Urinary bladder (tissue), 4 donors: ENCODE results near the gene GOSR2. TPM values are rescaled to one million over a fixed set of nuclear protein-coding genes. Genes with fewer than 3 reads are reported as not detected.

ENCODE experiments used
- DNase-seq: peaks from one replicate; pipeline ENCODE4 v3.0.0-alpha.2; 2015; ENCODE audit errors: extremely low spot score
- H3K27ac ChIP-seq: one replicate; pipeline ENCODE4 v1.5.1; 2013; ENCODE audit warnings: low read depth, mild to moderate bottlenecking, moderate library complexity
- H3K36me3 ChIP-seq: one replicate; pipeline ENCODE4 v1.6.1; 2013; ENCODE audit warnings: mild to moderate bottlenecking, moderate library complexity; ENCODE audit not compliant: insufficient read depth
- H3K4me1 ChIP-seq: one replicate; pipeline ENCODE4 v1.6.1; 2013; ENCODE audit warnings: mild to moderate bottlenecking, moderate library complexity; ENCODE audit not compliant: insufficient read depth
- H3K4me3 ChIP-seq: one replicate; pipeline ENCODE4 v1.5.1; 2013; ENCODE audit warnings: low read depth, low read length
- WGBS: extraction: QIAGEN DNeasy Blood & Tissue Kit; methylation state at CpG from one replicate; pipeline ENCODE4 v1.1.7; 2013; 5-methylcytosine and 5-hydroxymethylcytosine counted together
- polyA plus RNA-seq: library from polyadenylated mRNA; stranded (reverse); fragments of 200-250 nt; gene quantifications from one replicate; pipeline ENCODE4 v1.2.3, GENCODE V29; 2013
- total RNA-seq: library from RNA; depleted of rRNA; stranded (reverse); fragments of >200 nt; gene quantifications from one replicate; pipeline ENCODE4 v1.2.3, GENCODE V29; 2014
- donor health status: healthy with polysubstance abuse.
- donor health status: healthy.

Gene GOSR2
- total and polyA plus RNA-seq, 2 donors = 34.4 to 45.9 TPM

- no peak overlapping the region for H3K27ac ChIP-seq
- WGBS = 55% methylated on average over 10 of the region's 10 CpGs
- no peaks in the 10 kb centered on the region for H3K4me1 ChIP-seq
- no peaks in the 10 kb centered on the region for H3K36me3 ChIP-seq
- no peak overlapping the region for H3K4me3 ChIP-seq
- DNase-seq = no peak
Measured at GRCh38 chr17:46885415-46886309, 37.3 kb upstream of the GOSR2 start.

- no peak overlapping the region for H3K27ac ChIP-seq
- H3K36me3 ChIP-seq = no peaks in the 10 kb centered on the region
- no peak overlapping the region for H3K4me3 ChIP-seq
- H3K4me1 ChIP-seq = no peaks in the 10 kb centered on the region
- DNase-seq = no peak
- 90% methylated on average over 1 of the region's 1 CpG for WGBS
Measured at GRCh38 chr17:46886310-46886663, 36.7 kb upstream of the GOSR2 start.

DNA sequence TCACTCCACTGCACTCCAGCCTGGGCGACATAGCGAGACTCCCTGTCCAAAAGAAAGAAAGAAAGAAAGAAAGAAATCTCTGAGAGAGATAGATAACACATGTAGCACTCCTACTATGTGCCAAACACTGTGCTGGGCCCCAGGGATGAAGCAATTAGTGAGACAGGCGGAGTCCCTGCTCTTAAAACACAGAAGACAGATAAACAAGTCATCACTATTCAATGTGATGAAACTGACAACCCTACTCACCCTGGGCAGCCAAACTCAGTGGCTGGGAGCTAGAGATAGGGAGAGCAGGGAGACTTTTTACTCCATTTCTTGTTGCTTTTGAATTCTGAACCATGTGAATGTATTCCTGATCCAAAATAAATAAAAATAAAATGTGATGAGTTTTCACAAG lies 35.2 kb upstream of the GOSR2 start:
- no peaks in the 10 kb centered on the region for H3K4me1 ChIP-seq
- no peaks in the 10 kb centered on the region for H3K36me3 ChIP-seq
- H3K4me3 ChIP-seq = no peak overlapping the region
- no peak overlapping the region for H3K27ac ChIP-seq
- 79% methylated on average over 3 of the region's 3 CpGs for WGBS
- no peak for DNase-seq

DNA sequence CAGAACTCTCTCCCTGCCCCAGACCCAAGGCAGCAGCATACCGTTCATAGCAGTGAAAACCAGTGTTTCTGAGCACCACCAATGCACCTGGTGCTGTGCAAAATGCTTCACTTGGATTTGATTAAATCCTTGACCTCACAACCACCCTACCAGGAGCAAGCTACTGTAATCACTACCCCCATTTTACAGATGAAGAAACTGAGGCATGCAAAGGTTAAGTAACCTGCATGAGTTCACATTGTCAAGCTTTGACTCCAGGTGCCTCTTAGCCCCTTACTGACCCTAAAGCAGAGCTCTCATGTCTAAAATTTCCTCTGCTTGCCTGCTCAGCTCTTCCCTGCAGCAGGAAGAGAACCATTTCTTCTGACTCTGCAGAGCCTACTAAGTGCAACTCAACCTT lies 34.2 kb upstream of the GOSR2 start:
- no peak for DNase-seq
- Histone ChIP-seq H3K27ac (no peak overlapping the region), H3K4me1 (no peaks in the 10 kb centered on the region), H3K4me3 (no peak overlapping the region), H3K36me3 (no peaks in the 10 kb centered on the region)
- WGBS = 73% methylated on average over 1 of the region's 1 CpG

- H3K36me3 ChIP-seq = no peaks in the 10 kb centered on the region
- WGBS = 74% methylated on average over 4 of the region's 4 CpGs
- H3K27ac ChIP-seq = no peak overlapping the region
- no peaks in the 10 kb centered on the region for H3K4me1 ChIP-seq
- no peak for DNase-seq
- no peak overlapping the region for H3K4me3 ChIP-seq
Measured at GRCh38 chr17:46889519-46889918, 33.4 kb upstream of the GOSR2 start.

GRCh38 chr17:46889992-46890564 lies 32.9 kb upstream of the GOSR2 start:
- 45% methylated on average over 13 of the region's 13 CpGs for WGBS
- H3K36me3 ChIP-seq = no peaks in the 10 kb centered on the region
- H3K4me3 ChIP-seq = no peak overlapping the region
- H3K27ac ChIP-seq = no peak overlapping the region
- H3K4me1 ChIP-seq = no peaks in the 10 kb centered on the region
- no peak for DNase-seq

DNA sequence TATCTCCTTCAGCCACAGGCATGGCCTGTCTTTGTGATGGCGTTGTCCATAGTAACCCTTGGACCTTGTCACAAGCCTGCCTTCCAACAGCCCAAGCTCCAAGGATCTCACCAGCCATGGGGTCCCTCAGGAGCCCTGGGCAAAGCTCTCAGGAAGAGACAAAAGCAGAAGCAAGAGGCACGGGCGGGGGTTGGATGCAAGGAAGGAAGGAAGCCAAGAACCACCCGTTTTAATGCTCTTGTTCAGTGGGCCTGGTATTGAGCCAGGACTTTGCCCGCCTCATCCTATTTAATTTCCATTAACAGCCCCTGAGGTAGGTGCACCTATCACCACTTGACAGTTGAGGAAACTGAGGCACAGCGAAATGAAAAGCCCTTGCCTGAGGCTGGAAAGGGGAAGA lies 32.3 kb upstream of the GOSR2 start:
- Histone ChIP-seq H3K4me3 (no peak overlapping the region), H3K36me3 (no peaks in the 10 kb centered on the region), H3K4me1 (no peaks in the 10 kb centered on the region), H3K27ac (no peak overlapping the region)
- 63% methylated on average over 6 of the region's 6 CpGs for WGBS
- DNase-seq = no peak

- no peak overlapping the region for H3K4me3 ChIP-seq
- no peaks in the 10 kb centered on the region for H3K4me1 ChIP-seq
- no peak for DNase-seq
- no peak overlapping the region for H3K27ac ChIP-seq
- no peaks in the 10 kb centered on the region for H3K36me3 ChIP-seq
- WGBS = 64% methylated on average over 4 of the region's 4 CpGs
Measured at GRCh38 chr17:46892192-46892703, 30.7 kb upstream of the GOSR2 start.

DNA sequence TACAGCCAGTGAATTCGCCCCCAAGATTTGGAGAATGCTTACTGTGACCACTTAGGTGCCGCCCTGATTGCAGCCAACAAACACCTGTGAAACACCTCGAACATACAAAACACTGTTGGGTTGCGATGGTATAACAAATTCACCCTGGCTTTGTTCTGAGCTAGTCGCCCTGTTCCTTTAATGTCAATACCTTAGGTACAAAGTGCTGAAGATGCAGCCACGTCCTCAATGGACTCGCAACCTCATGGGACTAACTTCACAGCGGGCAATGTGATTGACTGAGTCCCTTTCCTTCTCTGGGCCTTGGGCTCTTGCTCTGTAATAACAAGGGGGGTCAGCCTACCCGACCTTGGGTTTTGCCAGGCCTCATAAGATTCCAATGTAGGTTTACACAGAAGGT lies 28.9 kb upstream of the GOSR2 start:
- H3K36me3 ChIP-seq = no peaks in the 10 kb centered on the region
- WGBS = 81% methylated on average over 9 of the region's 9 CpGs
- H3K4me1 ChIP-seq = no peaks in the 10 kb centered on the region
- H3K4me3 ChIP-seq = no peak overlapping the region
- no peak for DNase-seq
- H3K27ac ChIP-seq = no peak overlapping the region

- 30% methylated on average over 29 of the region's 29 CpGs for WGBS
- no peaks in the 10 kb centered on the region for H3K4me1 ChIP-seq
- no peak for DNase-seq
- H3K27ac ChIP-seq = no peak overlapping the region
- H3K4me3 ChIP-seq = no peak overlapping the region
- no peaks in the 10 kb centered on the region for H3K36me3 ChIP-seq
Measured at GRCh38 chr17:46894476-46895151, 28.3 kb upstream of the GOSR2 start.

DNA sequence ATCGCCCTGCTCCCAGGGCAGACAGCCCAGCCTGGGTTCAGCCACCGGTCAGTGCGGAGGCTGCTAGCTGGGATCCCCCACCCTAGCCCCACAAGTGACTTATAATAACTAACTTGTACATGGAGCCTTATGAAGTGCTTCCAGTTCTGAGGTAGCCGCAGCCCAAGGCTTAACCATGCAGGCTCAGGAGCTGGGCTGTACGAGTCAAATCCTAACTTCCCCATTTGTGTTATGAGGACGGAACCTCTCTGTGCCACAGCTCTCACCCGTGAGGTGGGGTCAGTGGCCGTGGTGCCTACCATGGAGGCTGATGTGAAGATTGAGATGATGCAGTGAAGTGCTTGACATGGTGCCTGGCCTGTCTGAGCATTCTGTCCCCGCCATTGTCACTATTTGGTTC lies 27.8 kb upstream of the GOSR2 start:
- Histone ChIP-seq H3K4me1 (no peaks in the 10 kb centered on the region), H3K27ac (no peak overlapping the region), H3K36me3 (no peaks in the 10 kb centered on the region), H3K4me3 (no peak overlapping the region)
- DNase-seq = no peak
- WGBS = 77% methylated on average over 9 of the region's 9 CpGs

DNA sequence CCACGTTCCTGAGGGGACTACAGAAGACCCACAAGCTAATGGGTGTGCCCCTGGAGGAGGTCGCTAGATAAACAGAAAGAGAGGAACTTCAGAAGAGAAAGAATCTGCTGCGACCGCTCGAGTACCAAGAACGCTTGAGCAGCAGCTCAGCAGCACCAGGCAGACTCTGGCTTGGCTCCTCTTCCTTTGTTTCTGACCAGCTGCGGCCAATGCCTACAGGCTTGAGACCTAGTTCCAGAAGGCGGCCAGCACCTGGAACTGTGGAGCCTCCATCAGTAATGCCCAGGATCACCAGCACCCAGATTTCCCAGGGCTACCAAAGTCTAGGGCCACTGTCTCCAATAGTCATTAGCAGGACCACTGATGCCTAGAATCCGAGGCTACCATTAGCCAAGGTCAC lies 26.0 kb upstream of the GOSR2 start:
- DNase-seq = no peak
- Histone ChIP-seq H3K4me3 (no peak overlapping the region), H3K27ac (no peak overlapping the region), H3K36me3 (no peaks in the 10 kb centered on the region), H3K4me1 (no peaks in the 10 kb centered on the region)
- WGBS = 84% methylated on average over 9 of the region's 9 CpGs

GRCh38 chr17:46898364-46898763 lies 24.6 kb upstream of the GOSR2 start:
- WGBS = 65% methylated on average over 2 of the region's 2 CpGs
- no peak for DNase-seq
- Histone ChIP-seq H3K27ac (no peak overlapping the region), H3K36me3 (no peaks in the 10 kb centered on the region), H3K4me1 (no peaks in the 10 kb centered on the region), H3K4me3 (no peak overlapping the region)

DNA sequence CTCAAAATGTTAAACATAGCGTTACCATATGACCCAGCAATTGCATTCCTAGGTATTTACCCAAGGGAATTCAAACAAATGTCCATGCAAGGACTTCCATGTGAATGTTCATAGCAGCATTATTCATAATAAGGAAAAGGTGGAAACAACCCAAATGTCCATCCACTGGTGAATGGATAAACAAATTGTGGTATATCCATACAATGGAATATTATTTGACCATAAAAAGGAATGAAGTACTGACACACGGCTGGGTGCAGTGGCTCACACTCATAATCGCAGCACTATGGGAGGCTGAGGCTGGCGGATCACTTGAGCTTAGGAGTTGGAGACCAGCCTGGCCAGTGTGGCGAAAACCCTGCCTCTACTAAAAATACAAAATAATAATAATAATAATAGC lies 24.1 kb upstream of the GOSR2 start:
- 94% methylated on average over 5 of the region's 5 CpGs for WGBS
- Histone ChIP-seq H3K4me1 (no peaks in the 10 kb centered on the region), H3K27ac (no peak overlapping the region), H3K36me3 (no peaks in the 10 kb centered on the region), H3K4me3 (no peak overlapping the region)
- DNase-seq = no peak
